Measurements from ENCODE around the gene SPDYA.

Gene SPDYA

DNA sequence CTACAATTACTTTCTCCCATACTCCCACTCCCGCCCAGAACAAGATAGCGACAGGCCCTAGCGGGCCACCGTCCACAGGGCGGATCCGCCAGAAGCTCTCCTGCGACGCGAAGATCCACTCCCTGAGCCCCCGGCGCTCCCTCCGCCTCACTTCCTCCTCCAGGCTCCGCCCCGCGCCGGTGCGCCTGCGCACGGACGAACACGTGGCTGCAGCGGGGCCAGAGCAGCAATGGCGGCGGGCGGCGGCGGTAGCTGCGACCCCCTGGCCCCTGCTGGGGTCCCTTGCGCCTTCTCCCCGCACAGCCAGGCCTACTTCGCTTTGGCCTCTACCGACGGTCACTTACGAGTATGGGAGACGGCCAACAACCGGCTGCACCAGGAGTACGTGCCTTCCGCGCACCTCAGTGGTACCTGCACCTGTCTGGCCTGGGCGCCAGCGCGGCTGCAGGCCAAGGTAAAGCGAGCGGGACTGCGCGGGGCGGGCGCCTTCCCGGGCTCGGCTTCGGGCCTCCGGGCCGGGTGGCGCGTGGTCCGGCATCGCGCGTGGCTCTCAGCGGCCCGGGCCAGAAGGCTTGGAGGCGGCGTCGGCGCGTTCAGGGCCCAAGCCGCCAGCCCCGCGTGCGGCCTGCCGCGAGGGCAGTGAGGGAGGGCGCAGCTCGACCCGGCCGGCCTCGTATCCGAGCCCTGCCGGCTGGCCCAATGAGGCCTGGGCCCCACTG is 84.0 kb downstream of the SPDYA start, which contains the start of gene WDR43:
TSS of gene WDR43 (plus strand) at position 198 of the 719 bp plus-strand sequence. CDS start at position 230, 32 bp downstream.
- H3K27ac ChIP-seq, result peak within 1 kb of the TSS; percentile 90
- TF ChIP-seq CTCF (conservative IDR thresholded peaks at IDR 0.05), result no peak

GRCh38 chr2:28895189-28895893 is 84.7 kb downstream of the SPDYA start:
- peak overlapping the region; percentile 90 for H3K27ac ChIP-seq
- no peak for TF ChIP-seq CTCF (conservative IDR thresholded peaks at IDR 0.05)

DNA sequence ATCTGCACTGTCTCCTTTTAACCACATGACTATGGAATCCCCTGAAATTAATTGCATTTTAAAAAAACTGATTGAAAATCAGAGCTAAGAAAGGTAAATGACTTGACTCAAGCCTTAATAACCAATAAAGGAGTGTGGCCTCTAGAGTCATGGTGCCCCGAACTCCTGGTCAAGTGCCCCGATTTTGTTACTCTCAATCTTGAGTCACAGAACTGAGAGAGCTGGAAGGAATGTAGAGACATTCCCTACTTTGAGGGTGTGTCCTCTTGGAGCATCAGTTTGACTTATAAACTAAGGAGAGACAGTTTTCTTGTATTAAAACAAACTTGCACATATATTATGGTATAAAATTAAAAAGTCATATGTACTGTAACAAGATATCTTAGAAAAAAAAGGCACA is 86.3 kb downstream of the SPDYA start:
- no peak overlapping the region for H3K27ac ChIP-seq
- TF ChIP-seq CTCF (conservative IDR thresholded peaks at IDR 0.05), result no peak

GRCh38 chr2:28898048-28898447 is 87.4 kb downstream of the SPDYA start:
- no peak for TF ChIP-seq CTCF (conservative IDR thresholded peaks at IDR 0.05)
- no peak overlapping the region for H3K27ac ChIP-seq
